ENCODE data around the gene SORCS2.

SORCS2 gene

DNA sequence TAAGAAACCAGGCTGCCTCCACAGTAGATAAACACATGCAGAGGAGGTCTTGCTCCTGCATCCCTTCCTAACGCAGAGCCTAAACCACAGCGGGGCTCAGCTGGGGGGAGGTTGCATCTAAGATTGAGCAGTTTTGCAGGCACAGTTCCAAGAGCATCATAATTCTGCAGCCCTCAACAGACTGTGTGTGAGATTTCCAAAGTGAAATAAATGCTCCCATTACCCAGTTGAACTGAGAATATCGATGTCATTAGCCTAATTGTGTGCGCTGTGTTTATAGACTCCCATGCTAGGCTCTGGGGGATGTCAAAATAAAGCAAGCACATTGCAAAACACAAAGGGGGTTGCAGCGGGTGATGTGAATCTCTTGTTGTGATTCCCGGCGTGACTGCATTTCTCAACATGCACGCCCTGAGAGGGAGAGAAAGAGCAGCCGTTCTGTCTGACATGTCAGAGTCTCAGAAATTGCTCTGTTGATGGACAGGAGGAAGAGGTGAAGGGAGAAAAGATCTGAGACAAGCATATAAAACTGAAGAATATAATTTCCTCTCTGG, 392.3 kb downstream of the SORCS2 start:
- ChIA-PET CTCF (interaction anchor here (1.1 kb wide), 1 partner anchor 9 kb away, joined by 3 read pairs; no protein-coding TSS in a partner anchor), POLR2A (no interaction called here)
- TF ChIP-seq, protein P1, sequence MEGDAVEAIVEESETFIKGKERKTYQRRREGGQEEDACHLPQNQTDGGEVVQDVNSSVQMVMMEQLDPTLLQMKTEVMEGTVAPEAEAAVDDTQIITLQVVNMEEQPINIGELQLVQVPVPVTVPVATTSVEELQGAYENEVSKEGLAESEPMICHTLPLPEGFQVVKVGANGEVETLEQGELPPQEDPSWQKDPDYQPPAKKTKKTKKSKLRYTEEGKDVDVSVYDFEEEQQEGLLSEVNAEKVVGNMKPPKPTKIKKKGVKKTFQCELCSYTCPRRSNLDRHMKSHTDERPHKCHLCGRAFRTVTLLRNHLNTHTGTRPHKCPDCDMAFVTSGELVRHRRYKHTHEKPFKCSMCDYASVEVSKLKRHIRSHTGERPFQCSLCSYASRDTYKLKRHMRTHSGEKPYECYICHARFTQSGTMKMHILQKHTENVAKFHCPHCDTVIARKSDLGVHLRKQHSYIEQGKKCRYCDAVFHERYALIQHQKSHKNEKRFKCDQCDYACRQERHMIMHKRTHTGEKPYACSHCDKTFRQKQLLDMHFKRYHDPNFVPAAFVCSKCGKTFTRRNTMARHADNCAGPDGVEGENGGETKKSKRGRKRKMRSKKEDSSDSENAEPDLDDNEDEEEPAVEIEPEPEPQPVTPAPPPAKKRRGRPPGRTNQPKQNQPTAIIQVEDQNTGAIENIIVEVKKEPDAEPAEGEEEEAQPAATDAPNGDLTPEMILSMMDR (IDR thresholded peaks at IDR 0.05; ENCODE audit: control extremely low read depth, extremely low read depth, low read depth, missing control alignments) = no peak
- DNase-seq (ENCODE audit: extremely low spot score) = no peak

DNA sequence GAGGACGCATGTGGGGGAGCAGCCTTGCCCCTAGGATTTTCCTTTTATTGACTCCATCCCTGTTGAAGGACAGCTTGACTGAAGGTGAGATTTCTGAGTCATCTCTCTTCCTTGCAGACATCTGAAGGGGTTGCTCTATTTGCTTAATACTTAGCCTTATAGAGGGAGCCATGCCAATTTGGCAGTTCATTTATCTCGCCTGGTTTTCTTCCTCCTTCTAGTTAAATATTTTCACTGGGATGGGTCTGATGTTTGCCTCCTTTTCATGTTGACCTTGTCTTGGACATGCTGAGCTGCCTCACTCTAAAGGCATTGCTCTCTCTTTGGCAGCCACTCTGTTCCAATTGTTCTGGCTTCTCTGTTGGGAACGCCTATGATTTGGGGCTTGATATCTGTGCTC, 393.4 kb downstream of the SORCS2 start:
- CTCF ChIA-PET = no interaction called here
- POLR2A ChIA-PET = no interaction called here
- DNase-seq (ENCODE audit: extremely low spot score) = no peak
- TF ChIP-seq, protein P1 (IDR thresholded peaks at IDR 0.05; ENCODE audit: control extremely low read depth, extremely low read depth, low read depth, missing control alignments) = no peak

DNA sequence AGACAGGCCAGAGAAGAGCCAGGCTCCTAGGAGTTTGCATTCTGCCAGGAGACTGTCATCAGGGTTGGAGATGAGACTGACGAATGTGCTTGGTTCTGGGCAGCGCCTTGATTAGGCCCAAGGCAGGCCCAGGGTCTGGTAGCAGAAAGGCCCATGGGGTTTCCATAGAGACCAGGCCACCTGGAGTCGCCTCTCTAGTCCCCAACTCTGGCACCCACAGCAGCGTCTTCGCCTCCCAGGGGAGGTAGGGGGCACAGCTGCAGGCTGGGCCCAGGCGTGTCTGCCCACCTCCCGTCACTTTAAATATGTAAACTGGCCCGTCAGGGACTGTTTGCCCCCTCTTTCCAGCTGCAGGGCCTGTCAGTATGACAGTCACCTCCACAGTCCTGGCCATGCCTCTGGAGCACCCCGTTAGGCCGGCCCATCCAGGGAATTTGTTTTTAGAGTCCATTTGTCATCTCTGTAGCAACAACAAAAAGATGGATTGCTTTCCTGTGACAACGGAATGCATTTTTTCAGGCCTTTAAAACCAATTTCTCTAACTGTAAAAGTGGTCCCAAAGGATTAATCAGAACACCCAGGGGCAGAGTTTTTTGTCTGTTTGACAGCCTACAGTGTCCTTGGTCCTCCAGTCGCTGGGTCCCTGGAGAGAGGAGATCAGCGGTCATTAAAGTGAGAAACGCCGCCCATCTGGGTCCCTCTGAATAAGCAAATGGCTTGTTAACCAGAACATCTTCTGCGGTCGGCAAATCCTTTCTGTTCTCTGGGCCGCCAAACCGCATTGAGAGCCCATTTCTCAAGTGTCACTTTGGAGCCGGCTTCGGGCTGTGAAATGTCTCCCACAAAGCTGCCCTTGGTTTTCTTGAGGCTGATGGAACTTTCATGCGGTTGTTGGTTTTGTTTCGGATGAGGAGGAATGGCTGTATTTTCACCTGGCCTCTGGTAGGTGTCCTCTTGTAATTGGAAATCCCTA, 395.4 kb downstream of the SORCS2 start:
- no peak for DNase-seq (ENCODE audit: extremely low spot score)
- CTCF ChIA-PET = no interaction called here
- TF ChIP-seq, protein P1 (IDR thresholded peaks at IDR 0.05; ENCODE audit: control extremely low read depth, extremely low read depth, low read depth, missing control alignments) = no peak
- POLR2A ChIA-PET = no interaction called here

DNA sequence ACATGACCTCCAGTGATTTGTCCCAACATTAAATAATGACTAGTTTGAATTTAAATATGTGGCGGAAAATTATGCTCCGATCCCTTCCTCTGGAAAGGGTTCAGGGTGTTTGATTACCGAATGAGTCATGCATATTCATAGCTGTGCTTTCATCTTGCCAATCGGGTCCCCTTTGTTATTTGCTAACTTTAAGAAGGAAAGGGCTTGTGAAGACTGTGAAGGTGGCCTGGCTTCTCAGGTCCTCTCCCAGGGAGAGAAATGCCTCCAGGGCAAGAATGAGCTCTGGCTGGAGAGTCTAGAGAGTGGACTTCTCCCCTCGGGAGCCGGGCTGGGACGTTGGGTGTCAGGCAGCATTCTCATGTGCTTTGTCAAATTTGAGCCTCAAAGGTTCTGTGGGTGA, 397.9 kb downstream of the SORCS2 start:
- POLR2A ChIA-PET = no interaction called here
- TF ChIP-seq, protein P1 (IDR thresholded peaks at IDR 0.05; ENCODE audit: control extremely low read depth, extremely low read depth, low read depth, missing control alignments) = no peak
- DNase-seq (ENCODE audit: extremely low spot score) = no peak
- CTCF ChIA-PET = no interaction called here

DNA sequence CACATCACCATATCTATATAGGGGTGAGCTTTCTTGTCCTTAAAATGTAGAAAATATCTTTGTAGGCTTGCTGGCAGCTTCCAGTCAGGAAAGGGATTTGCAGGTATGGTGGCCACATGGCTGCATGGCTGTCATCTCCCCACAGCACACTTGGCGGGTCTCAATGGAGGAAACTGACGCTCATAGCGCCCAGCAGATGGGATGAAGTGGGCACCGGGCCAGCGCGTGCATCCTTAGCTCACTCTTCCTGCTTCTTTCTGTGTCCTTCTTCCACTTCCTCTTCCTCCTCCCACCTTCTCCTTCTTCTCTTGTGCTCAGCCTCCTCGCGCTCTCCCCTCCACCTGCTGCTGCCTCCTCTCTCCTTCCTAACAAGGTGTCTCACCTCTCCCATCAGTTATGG, 398.6 kb downstream of the SORCS2 start:
- no peak for DNase-seq (ENCODE audit: extremely low spot score)
- TF ChIP-seq, protein P1 (IDR thresholded peaks at IDR 0.05; ENCODE audit: control extremely low read depth, extremely low read depth, low read depth, missing control alignments) = no peak
- ChIA-PET CTCF (interaction anchor here (1.5 kb wide), 1 partner anchor 9 kb away, joined by 4 read pairs; no protein-coding TSS in a partner anchor), POLR2A (no interaction called here)

DNA sequence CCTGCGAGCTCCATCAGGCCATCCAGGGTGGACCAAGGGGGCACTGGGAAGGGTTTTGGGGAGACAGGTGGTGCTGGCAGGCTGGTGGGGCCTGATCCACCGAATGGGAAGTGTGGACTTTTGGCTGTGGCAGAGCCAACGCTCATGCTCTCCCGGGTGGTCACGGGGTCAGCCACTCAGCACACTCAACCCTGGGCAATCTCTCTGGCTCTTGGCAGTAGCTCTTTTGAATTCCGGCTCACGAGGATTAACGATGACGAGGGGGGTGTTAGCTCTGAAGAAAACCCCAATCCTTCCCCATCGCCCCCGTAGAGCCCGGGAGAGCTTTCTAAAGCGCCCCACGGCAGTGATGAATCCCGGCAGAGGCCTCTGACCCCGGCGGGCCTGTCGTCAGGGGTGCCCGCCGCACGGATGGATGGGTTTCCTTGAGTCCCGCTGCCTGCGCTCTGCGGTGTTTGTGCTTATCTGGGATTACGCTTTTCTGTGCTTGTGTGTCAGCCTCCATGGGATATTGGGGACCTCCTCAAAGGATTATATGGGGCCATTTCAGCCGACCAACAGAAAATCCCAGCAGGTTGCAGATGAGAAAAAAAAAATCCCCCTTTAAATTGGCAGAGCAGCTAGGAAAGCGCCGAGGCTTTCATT, 399.2 kb downstream of the SORCS2 start:
- POLR2A ChIA-PET = no interaction called here
- CTCF ChIA-PET = interaction anchor here (1.5 kb wide), 1 partner anchor 9 kb away, joined by 4 read pairs; no protein-coding TSS in a partner anchor

More for the DNA sequence above, 399.2 kb downstream of the SORCS2 start:
- TF ChIP-seq, protein P1 (IDR thresholded peaks at IDR 0.05; ENCODE audit: control extremely low read depth, extremely low read depth, low read depth, missing control alignments) = no peak
- DNase-seq (ENCODE audit: extremely low spot score) = no peak

Data from GM10248 (cell line).